ENCODE measurements around the gene NANOS3. TPM values are rescaled to one million over a fixed set of nuclear protein-coding genes. Genes with fewer than 3 reads are reported as not detected.
A peak's percentile ranks its signal among the peaks of the same experiment; 100 is the strongest.

Gene NANOS3
- total and polyA plus RNA-seq, 9 of the 15 experiments (the other 6 are each of a cell fraction or from before 2014, with no cell fraction given): not detected

DNA sequence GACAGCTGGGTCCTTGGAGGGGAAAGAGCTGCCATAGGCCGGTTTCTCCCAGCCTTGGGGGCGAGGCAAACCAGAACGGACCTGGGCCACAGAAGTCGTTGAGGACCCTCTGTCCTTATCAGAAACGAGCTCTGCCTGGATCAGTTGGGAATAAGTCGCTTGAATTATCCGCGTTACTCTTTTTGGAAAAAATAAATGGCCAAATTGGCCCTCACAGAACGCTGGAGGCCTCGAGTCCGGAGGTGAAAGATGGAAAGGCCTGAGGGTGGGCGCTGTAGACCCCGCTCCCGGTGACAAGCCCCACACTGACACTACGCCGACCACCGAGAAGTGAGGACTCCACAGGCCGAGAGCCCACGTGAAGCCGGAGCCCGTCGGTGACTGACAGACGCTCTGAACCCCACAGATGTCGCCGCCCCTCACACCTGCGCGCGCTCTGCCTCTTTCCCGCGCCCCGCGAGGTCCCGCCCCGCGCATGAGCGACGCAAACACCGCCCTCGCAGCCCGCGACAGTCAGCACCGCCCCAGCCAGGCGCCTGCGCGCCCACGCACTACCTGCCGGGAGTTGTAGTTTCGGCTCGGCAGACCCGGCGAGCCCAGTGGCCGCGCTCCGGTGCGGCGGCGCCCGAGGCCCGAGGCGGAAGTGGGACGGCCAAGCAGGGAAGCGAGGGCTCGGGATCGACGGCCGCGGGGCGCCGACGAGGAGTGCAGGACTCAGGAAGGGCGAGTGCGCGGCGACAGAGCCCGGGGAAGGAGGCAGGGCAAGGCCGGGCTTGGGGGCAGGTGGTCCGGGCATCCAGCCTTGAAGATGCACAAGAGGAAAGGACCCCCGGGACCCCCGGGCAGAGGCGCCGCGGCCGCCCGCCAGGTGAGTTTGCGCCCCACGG, 28.9 kb downstream of the NANOS3 start, which contains the start of the genes BRME1 and CC2D1A (continued):
- TF ChIP-seq MTA1 (IDR thresholded peaks at IDR 0.05; ENCODE audit: borderline replicate concordance): no peak; the same call in 1 of the 2 replicates
- TF ChIP-seq SMC3 (conservative IDR thresholded peaks at IDR 0.05; ENCODE audit: insufficient read depth, low read depth, low read length): no peak
- no peak for TF ChIP-seq MYNN (IDR thresholded peaks at IDR 0.05)
- TF ChIP-seq MYNN (CRISPR knock-in tag; IDR thresholded peaks at IDR 0.05): no peak
- TF ChIP-seq, protein P1, sequence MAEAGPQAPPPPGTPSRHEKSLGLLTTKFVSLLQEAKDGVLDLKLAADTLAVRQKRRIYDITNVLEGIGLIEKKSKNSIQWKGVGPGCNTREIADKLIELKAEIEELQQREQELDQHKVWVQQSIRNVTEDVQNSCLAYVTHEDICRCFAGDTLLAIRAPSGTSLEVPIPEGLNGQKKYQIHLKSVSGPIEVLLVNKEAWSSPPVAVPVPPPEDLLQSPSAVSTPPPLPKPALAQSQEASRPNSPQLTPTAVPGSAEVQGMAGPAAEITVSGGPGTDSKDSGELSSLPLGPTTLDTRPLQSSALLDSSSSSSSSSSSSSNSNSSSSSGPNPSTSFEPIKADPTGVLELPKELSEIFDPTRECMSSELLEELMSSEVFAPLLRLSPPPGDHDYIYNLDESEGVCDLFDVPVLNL (CRISPR knock-in tag; IDR thresholded peaks at IDR 0.05; ENCODE audit: low read depth): peak; percentile 95
- peak; percentile 98 for TF ChIP-seq HCFC1 (IDR thresholded peaks at IDR 0.05; ENCODE audit: low read depth, low read length)
- no peak for TF ChIP-seq MCM5 (IDR thresholded peaks at IDR 0.05; ENCODE audit: low read depth)
- no peak for TF ChIP-seq SAFB2 (IDR thresholded peaks at IDR 0.05; ENCODE audit: borderline replicate concordance, low read depth, low read length, severe bottlenecking)
- TF ChIP-seq SAFB (IDR thresholded peaks at IDR 0.05; ENCODE audit: borderline replicate concordance, low read depth, low read length): no peak
- TF ChIP-seq, protein P2, sequence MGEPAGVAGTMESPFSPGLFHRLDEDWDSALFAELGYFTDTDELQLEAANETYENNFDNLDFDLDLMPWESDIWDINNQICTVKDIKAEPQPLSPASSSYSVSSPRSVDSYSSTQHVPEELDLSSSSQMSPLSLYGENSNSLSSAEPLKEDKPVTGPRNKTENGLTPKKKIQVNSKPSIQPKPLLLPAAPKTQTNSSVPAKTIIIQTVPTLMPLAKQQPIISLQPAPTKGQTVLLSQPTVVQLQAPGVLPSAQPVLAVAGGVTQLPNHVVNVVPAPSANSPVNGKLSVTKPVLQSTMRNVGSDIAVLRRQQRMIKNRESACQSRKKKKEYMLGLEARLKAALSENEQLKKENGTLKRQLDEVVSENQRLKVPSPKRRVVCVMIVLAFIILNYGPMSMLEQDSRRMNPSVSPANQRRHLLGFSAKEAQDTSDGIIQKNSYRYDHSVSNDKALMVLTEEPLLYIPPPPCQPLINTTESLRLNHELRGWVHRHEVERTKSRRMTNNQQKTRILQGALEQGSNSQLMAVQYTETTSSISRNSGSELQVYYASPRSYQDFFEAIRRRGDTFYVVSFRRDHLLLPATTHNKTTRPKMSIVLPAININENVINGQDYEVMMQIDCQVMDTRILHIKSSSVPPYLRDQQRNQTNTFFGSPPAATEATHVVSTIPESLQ (CRISPR knock-in tag; IDR thresholded peaks at IDR 0.05): peak; percentile 99
- no peak for TF ChIP-seq BRF1 (IDR thresholded peaks at IDR 0.05; ENCODE audit: borderline replicate concordance, extremely low read depth, insufficient read length)
- peak; percentile 71 for TF ChIP-seq GABPA (tag; conservative IDR thresholded peaks at IDR 0.05; ENCODE audit: low read depth)
- TF ChIP-seq FOXK2 (conservative IDR thresholded peaks at IDR 0.05 in 1 of 2, IDR thresholded peaks at IDR 0.05 in 1 of 2; ENCODE audit: low read depth in 2 of 2): 0 out of 4 replicates have a peak, but pooled peaks of 1 of the 2 experiments have one; percentile 10
- no peak for TF ChIP-seq ZNF707 (CRISPR knock-in tag; conservative IDR thresholded peaks at IDR 0.05)
- TF ChIP-seq, protein P3, sequence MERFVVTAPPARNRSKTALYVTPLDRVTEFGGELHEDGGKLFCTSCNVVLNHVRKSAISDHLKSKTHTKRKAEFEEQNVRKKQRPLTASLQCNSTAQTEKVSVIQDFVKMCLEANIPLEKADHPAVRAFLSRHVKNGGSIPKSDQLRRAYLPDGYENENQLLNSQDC (CRISPR knock-in tag; IDR thresholded peaks at IDR 0.05): no peak
- peak; percentile 94 for TF ChIP-seq MEIS2 (IDR thresholded peaks at IDR 0.05; ENCODE audit: partially characterized antibody)
- TF ChIP-seq RCOR1 (IDR thresholded peaks at IDR 0.05; ENCODE audit: borderline replicate concordance in 1 of 2, low read depth in 2 of 2, low read length in 2 of 2): no peak
- peak; percentile 67 for TF ChIP-seq KDM5B (IDR thresholded peaks at IDR 0.05; ENCODE audit: insufficient replicate concordance, low read depth, low read length)
- 0 out of 2 replicates have a peak, but pooled peaks have one; percentile 33 for TF ChIP-seq ZNF668 (CRISPR knock-in tag; IDR thresholded peaks at IDR 0.05)
- TF ChIP-seq YY1 (IDR thresholded peaks at IDR 0.05; ENCODE audit: borderline replicate concordance in 1 of 3, control insufficient read depth in 1 of 3, extremely low read depth in 1 of 3, insufficient read depth in 3 of 3, insufficient read length in 1 of 3, insufficient replicate concordance in 2 of 3, low read depth in 1 of 3, low read length in 2 of 3): peak in 2 of 3 experiments; percentile 65 to 75
- peak in 1 of 2 experiments; percentile 79; a peak in 1 of 3 replicates for TF ChIP-seq CBX3 (IDR thresholded peaks at IDR 0.05; ENCODE audit: borderline replicate concordance in 1 of 2, low read length in 2 of 2)
- no peak for TF ChIP-seq RBM17 (IDR thresholded peaks at IDR 0.05; ENCODE audit: borderline replicate concordance, low read depth, low read length)
- peak; percentile 81 for TF ChIP-seq PCBP1 (IDR thresholded peaks at IDR 0.05; ENCODE audit: low read depth, low read length, poor library complexity, severe bottlenecking)
